Panc1 (cell line): ENCODE results near the gene PDE1C. TPM values are rescaled to one million over a fixed set of nuclear protein-coding genes. Genes with fewer than 3 reads are reported as not detected.
A peak's percentile ranks its signal among the peaks of the same experiment; 100 is the strongest.

Experiments used
- ATAC-seq: fragments of 200-7000 bp; cut with Tn5 transposase; 2 replicates; pipeline ENCODE4 v1.9.1; 2020; ENCODE audit warnings: mild to moderate bottlenecking, moderate library complexity
- BruUV-seq: library from RNA; stranded (reverse); fragments of 400-500 nt; replicated peaks from 2 replicates; lab custom pipeline; 2021; lab: Mats Ljungman, UMichigan
- CTCF ChIA-PET: fragments of 300-600 bp; sonication (Branson Sonifier 250); formaldehyde crosslinking; loops from one replicate; lab custom pipeline; 2022; ENCODE audit warnings: antibody characterized with exemption; lab: Charles Lee
- POLR2A ChIA-PET: fragments of 300-600 bp; sonication (Branson Sonifier 250); formaldehyde crosslinking; loops from one replicate; lab custom pipeline; 2022; ENCODE audit warnings: antibody characterized with exemption; lab: Charles Lee
- DNase-seq: peaks from one replicate; pipeline ENCODE4 v3.0.0-alpha.2; 2010; ENCODE audit warnings: low read depth, low spot score
- H3K27ac ChIP-seq: 2 replicates; pipeline ENCODE4 v1.5.1; 2011; ENCODE audit warnings: mild to moderate bottlenecking, low read length, inconsistent platforms
- H3K27me3 ChIP-seq: fragments of 200-500 bp; sonication (Bioruptor generic); 2 replicates; pipeline ENCODE4 v1.6.0; 2014; ENCODE audit warnings: low read length, inconsistent platforms; ENCODE audit not compliant: control insufficient read depth, insufficient read depth
- H3K36me3 ChIP-seq: fragments of 200-500 bp; sonication (Bioruptor generic); 2 replicates; pipeline ENCODE4 v1.5.1; 2014; ENCODE audit warnings: inconsistent platforms, mild to moderate bottlenecking, low read length, moderate library complexity; ENCODE audit not compliant: control insufficient read depth, insufficient read depth
- H3K4me1 ChIP-seq: 2 replicates; pipeline ENCODE4 v1.5.1; 2011; ENCODE audit warnings: inconsistent platforms, mild to moderate bottlenecking, low read length, moderate library complexity; ENCODE audit not compliant: control insufficient read depth, insufficient read depth
- H3K4me3 ChIP-seq, 2 experiments: 2 replicates each; pipeline ENCODE4 v1.5.1; 2011 to 2012; ENCODE audit warnings: low read depth in 2 of 2, low read length in 2 of 2, mild to moderate bottlenecking in 2 of 2, inconsistent platforms in 1 of 2, moderate library complexity in 1 of 2
- H3K9me3 ChIP-seq: fragments of 200-500 bp; sonication (Bioruptor generic); 2 replicates; pipeline ENCODE4 v1.5.1; 2014; ENCODE audit warnings: low read depth, mild to moderate bottlenecking, inconsistent platforms, low read length, moderate library complexity; ENCODE audit not compliant: control insufficient read depth, insufficient read depth
- POLR2AphosphoS5 ChIP-seq: IDR thresholded peaks from 2 replicates; pipeline ENCODE4 v1.6.1; 2012; ENCODE audit warnings: mild to moderate bottlenecking, low read depth, low read length, moderate library complexity
- SIN3A ChIP-seq: IDR thresholded peaks from 2 replicates; pipeline ENCODE4 v1.6.1; 2012; ENCODE audit warnings: low read depth, mild to moderate bottlenecking, low read length, moderate library complexity, borderline replicate concordance; ENCODE audit not compliant: insufficient read depth
- TCF7L2 ChIP-seq: IDR thresholded peaks from 2 replicates; pipeline ENCODE4 v1.6.1; 2011; ENCODE audit warnings: mild to moderate bottlenecking, low read depth, low read length, inconsistent platforms
- in situ Hi-C: cut with HindIII; loops from 2 replicates; pipeline ENCODE4 v1.10.0; 2016; ENCODE audit warnings: low sequenced_read_pairs, low pct_unique_long_range_greater_than_20kb
- intact Hi-C: fragments of 100-400 bp; cut with micrococcal nuclease; formaldehyde crosslinking; loops from one replicate; pipeline ENCODE4 v1.10.0; 2022; ENCODE audit not compliant: unreplicated experiment
- total RNA-seq: library from RNA; stranded (reverse); gene quantifications from one replicate; pipeline ENCODE4 v1.2.1, GENCODE V29; 2021; ENCODE audit not compliant: unreplicated experiment
- TF ChIP-seq, protein P1 (sequence below), 2 experiments: IDR thresholded peaks; 2 replicates each; pipeline ENCODE4 v1.6.1; 2011 to 2012; ENCODE audit warnings: low read depth in 2 of 2, control low read depth in 1 of 2, low read length in 1 of 2, mild to moderate bottlenecking in 1 of 2, moderate library complexity in 1 of 2; ENCODE audit not compliant: insufficient read depth in 1 of 2
- TF ChIP-seq, protein P2 (sequence below): fragments of 450-650 bp; IDR thresholded peaks from 2 replicates; pipeline ENCODE4 v1.5.1; 2017; ENCODE audit warnings: mild to moderate bottlenecking

The PDE1C gene
- total RNA-seq, 1 experiment from 2014 or later, result not detected

DNA sequence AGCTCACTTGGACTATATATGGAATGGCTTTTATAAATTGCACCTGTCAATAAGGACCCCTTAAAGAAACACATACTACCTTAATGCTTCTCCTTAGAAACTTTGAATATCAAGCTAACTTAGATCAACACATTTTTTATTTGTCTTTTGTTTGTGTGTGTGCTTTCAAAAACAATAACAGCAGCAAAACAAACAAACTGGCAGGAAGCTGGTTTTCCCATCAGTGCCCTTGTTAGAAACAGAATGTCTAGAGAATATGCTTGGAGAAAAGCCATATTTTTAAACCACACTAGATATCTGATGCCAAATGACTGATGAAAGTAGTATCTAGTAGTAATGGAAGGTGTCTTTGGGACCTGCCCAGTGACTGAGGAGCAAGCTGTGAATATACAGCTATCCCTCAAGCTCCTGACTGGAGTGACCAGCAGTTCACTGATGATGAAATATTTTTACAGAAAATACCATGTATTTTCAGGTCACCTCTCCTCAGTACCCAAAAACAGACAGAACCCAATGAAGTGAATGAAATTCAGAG lies 1.0 kb downstream of the PDE1C start:
- TF ChIP-seq, protein P1, sequence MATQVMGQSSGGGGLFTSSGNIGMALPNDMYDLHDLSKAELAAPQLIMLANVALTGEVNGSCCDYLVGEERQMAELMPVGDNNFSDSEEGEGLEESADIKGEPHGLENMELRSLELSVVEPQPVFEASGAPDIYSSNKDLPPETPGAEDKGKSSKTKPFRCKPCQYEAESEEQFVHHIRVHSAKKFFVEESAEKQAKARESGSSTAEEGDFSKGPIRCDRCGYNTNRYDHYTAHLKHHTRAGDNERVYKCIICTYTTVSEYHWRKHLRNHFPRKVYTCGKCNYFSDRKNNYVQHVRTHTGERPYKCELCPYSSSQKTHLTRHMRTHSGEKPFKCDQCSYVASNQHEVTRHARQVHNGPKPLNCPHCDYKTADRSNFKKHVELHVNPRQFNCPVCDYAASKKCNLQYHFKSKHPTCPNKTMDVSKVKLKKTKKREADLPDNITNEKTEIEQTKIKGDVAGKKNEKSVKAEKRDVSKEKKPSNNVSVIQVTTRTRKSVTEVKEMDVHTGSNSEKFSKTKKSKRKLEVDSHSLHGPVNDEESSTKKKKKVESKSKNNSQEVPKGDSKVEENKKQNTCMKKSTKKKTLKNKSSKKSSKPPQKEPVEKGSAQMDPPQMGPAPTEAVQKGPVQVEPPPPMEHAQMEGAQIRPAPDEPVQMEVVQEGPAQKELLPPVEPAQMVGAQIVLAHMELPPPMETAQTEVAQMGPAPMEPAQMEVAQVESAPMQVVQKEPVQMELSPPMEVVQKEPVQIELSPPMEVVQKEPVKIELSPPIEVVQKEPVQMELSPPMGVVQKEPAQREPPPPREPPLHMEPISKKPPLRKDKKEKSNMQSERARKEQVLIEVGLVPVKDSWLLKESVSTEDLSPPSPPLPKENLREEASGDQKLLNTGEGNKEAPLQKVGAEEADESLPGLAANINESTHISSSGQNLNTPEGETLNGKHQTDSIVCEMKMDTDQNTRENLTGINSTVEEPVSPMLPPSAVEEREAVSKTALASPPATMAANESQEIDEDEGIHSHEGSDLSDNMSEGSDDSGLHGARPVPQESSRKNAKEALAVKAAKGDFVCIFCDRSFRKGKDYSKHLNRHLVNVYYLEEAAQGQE (IDR thresholded peaks at IDR 0.05; ENCODE audit: insufficient read depth in 1 of 2, low read depth in 2 of 2, low read length in 1 of 2), result no peak
- TF ChIP-seq, protein P2, sequence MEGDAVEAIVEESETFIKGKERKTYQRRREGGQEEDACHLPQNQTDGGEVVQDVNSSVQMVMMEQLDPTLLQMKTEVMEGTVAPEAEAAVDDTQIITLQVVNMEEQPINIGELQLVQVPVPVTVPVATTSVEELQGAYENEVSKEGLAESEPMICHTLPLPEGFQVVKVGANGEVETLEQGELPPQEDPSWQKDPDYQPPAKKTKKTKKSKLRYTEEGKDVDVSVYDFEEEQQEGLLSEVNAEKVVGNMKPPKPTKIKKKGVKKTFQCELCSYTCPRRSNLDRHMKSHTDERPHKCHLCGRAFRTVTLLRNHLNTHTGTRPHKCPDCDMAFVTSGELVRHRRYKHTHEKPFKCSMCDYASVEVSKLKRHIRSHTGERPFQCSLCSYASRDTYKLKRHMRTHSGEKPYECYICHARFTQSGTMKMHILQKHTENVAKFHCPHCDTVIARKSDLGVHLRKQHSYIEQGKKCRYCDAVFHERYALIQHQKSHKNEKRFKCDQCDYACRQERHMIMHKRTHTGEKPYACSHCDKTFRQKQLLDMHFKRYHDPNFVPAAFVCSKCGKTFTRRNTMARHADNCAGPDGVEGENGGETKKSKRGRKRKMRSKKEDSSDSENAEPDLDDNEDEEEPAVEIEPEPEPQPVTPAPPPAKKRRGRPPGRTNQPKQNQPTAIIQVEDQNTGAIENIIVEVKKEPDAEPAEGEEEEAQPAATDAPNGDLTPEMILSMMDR, result no peak
- TF ChIP-seq TCF7L2, result no peak
- TF ChIP-seq POLR2AphosphoS5, result no peak
- no peak for TF ChIP-seq SIN3A
- CTCF ChIA-PET, result no interaction called here
- H3K9me3 ChIP-seq, result no peaks in the 10 kb centered on the region
- in situ Hi-C loops (no loop called here), intact Hi-C loops (no loop called here)
- no peaks in the 10 kb centered on the region for H3K4me1 ChIP-seq
- no TSS peak for BruUV-seq
- peak overlapping the region in 1 of 2 experiments; percentile 33; a peak in 1 of 4 replicates for H3K4me3 ChIP-seq
- H3K36me3 ChIP-seq, result no peaks in the 10 kb centered on the region
- no peak overlapping the region for H3K27ac ChIP-seq
- no peak for ATAC-seq
- POLR2A ChIA-PET, result no interaction called here
- DNase-seq, result no peak
- H3K27me3 ChIP-seq, result peaks cover 30% of the 10 kb centered on the region

DNA sequence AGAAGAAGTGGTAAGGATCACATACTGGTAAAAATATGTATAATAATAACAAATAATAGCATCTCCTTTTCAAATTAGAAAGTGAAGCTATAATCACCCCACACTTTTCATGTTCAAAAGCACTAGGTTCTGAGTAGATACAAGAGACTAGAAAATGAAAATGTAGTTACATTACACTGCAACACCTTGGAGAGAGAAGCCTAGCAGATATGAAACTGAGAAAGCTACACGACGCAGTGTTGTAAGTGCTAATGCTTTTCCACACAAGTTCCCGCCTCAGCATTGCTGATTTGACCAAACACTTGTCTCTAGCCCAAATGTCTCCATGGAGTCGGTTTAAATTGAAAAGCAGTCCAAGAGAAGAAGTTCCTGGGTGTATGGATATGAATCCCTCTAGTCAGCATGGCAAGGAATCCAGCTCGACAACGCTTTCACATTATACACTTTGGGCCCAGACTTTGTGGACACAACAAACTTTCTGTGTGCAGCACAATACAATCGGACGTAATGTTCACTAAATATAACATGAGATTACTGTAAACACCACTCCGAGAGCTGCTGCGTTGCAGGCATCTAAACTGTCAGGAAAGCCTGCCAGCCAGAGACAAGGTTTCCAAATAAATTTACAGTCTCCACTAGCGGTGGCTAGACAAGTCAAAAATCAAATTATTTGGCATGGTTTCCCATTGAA lies 1.7 kb downstream of the PDE1C start:
- ATAC-seq, result no peak
- Histone ChIP-seq H3K4me3 (peak overlapping the region in 1 of 2 experiments; percentile 33; a peak in 1 of 4 replicates), H3K27me3 (peaks cover 30% of the 10 kb centered on the region), H3K4me1 (no peaks in the 10 kb centered on the region), H3K9me3 (no peaks in the 10 kb centered on the region), H3K36me3 (no peaks in the 10 kb centered on the region), H3K27ac (no peak overlapping the region)
- in situ Hi-C loops, result no loop called here
- ChIA-PET POLR2A (no interaction called here), CTCF (no interaction called here)
- no peak for DNase-seq
- intact Hi-C loops, result no loop called here
- BruUV-seq, result no TSS peak
- TF ChIP-seq POLR2AphosphoS5, result no peak
- TF ChIP-seq TCF7L2, result no peak
- TF ChIP-seq, protein P2, result no peak
- no peak for TF ChIP-seq SIN3A
- TF ChIP-seq, protein P1 (IDR thresholded peaks at IDR 0.05; ENCODE audit: insufficient read depth in 1 of 2, low read depth in 2 of 2, low read length in 1 of 2), result no peak
